ENCODE measurements around the gene CDH3.

DNA sequence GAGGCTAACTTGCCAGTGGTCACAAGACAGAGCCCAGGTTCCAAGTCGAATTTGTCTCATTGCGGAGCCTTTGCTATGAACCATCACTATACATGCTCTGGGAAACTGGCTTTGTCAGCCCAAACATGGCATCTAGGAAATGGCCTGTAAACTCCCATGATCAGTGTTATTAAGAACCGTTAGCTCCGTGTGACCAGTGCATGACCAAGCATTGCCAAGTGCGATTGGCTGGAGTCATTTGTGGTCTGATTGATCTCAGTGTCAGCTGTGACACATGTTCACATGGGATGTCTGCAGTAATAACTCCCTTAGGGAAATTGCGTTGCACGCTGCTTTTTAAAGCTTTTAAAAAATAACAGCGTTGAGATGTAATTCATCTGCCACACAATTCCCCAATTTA lies 18.6 kb upstream of the CDH3 start:
- no peak for TF ChIP-seq RCOR1 (conservative IDR thresholded peaks at IDR 0.05; ENCODE audit: low read depth, low read length)
- TF ChIP-seq, protein P1, sequence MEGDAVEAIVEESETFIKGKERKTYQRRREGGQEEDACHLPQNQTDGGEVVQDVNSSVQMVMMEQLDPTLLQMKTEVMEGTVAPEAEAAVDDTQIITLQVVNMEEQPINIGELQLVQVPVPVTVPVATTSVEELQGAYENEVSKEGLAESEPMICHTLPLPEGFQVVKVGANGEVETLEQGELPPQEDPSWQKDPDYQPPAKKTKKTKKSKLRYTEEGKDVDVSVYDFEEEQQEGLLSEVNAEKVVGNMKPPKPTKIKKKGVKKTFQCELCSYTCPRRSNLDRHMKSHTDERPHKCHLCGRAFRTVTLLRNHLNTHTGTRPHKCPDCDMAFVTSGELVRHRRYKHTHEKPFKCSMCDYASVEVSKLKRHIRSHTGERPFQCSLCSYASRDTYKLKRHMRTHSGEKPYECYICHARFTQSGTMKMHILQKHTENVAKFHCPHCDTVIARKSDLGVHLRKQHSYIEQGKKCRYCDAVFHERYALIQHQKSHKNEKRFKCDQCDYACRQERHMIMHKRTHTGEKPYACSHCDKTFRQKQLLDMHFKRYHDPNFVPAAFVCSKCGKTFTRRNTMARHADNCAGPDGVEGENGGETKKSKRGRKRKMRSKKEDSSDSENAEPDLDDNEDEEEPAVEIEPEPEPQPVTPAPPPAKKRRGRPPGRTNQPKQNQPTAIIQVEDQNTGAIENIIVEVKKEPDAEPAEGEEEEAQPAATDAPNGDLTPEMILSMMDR (IDR thresholded peaks at IDR 0.05 in 2 of 3, conservative IDR thresholded peaks at IDR 0.05 in 1 of 3; ENCODE audit: control insufficient read depth in 2 of 3, extremely low read depth in 1 of 3, insufficient read depth in 1 of 3, low read depth in 3 of 3, low read length in 3 of 3) = no peak
- TF ChIP-seq IKZF2 (IDR thresholded peaks at IDR 0.05) = no peak
- TF ChIP-seq EP300 (IDR thresholded peaks at IDR 0.05; ENCODE audit: borderline replicate concordance in 1 of 2, control insufficient read depth in 1 of 2, low read depth in 2 of 2, low read length in 2 of 2) = no peak
- no peak for TF ChIP-seq ZNF384 (IDR thresholded peaks at IDR 0.05; ENCODE audit: borderline replicate concordance, low read depth, low read length)
- TF ChIP-seq POLR2AphosphoS5 (IDR thresholded peaks at IDR 0.05; ENCODE audit: low read length) = no peak
- no peak for TF ChIP-seq POLR2A (IDR thresholded peaks at IDR 0.05; ENCODE audit: low read depth, low read length)
- no peak for TF ChIP-seq NFIC (IDR thresholded peaks at IDR 0.05; ENCODE audit: low read depth, low read length)
